GM08714 (cell line): ENCODE results near the gene TNFAIP8.
A peak's percentile ranks its signal among the peaks of the same experiment; 100 is the strongest.

Experiments
- H3K4me3 ChIP-seq: fragments of 200-500 bp; sonication (Bioruptor generic); 2 replicates; pipeline ENCODE4 v1.5.1; 2014; ENCODE audit warnings: mild to moderate bottlenecking, low read length, inconsistent platforms
- ZNF274 ChIP-seq: IDR thresholded peaks from 2 replicates; pipeline ENCODE4 v1.6.1; 2012; ENCODE audit warnings: mild to moderate bottlenecking, low read depth, low read length

TNFAIP8 gene

GRCh38 chr5:119322312-119322947, 33.4 kb upstream of the TNFAIP8 start:
- TF ChIP-seq ZNF274, result no peak
- H3K4me3 ChIP-seq, result no peak overlapping the region

GRCh38 chr5:119322948-119323537, 32.8 kb upstream of the TNFAIP8 start:
- TF ChIP-seq ZNF274, result no peak
- H3K4me3 ChIP-seq, result no peak overlapping the region

DNA sequence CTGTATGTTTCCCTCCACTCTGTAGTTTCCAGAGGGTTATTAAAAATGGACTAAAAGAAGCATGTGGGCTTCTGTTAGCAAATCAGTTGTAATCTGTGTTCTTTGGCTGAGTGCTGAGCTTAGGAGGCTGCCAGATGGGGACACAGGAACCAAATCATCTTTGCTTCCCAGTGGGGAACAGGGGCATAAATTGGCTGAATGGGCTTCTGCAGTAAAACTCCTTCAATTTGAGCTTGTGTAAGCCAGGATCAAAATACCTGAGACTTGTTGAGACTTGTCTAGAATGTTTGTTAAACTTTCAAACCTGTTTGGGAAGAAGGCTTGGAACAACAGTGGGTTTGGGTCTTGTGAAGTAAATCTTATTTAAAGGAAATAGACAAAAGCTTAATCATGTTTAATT, 32.2 kb upstream of the TNFAIP8 start:
- H3K4me3 ChIP-seq, result no peak overlapping the region
- TF ChIP-seq ZNF274, result no peak

DNA sequence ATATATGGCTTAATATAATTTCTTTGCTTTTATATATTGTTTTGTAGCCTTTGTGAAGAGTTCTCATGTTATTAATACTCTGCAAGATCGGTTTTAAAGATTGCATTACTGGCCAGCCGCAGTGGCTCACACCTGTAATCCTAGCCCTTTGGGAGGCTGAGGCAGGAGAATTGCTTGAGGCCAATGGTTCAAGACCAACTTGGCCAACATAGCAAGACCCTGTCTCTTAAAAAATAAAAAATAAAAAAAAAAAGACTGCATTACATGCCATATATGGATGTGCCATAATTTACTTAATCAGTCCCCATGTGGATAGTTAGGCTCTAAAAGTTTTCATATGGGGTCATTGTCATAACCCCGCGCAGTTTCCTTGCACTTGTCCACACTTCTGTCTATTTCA, 31.0 kb upstream of the TNFAIP8 start:
- TF ChIP-seq ZNF274, result no peak

DNA sequence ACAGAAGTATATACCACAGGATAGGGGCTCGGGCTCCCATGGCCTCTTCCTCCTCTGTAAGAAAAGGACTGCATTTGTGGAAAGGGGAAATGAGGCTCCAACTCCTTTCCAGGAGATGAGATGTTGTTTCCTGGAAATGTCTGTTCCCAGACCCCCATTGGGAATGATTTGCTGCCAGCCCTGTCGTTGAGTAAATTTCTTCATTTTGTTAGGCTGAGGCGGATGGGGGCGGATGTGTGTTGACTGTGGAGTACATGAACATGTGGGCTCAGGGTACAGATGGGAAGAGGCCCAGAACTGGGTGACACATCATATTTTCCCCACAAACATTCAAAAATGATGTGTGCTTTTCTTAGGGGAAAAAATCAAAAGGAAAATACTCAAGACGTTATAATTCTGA, 28.8 kb upstream of the TNFAIP8 start:
- no peak overlapping the region for H3K4me3 ChIP-seq
- TF ChIP-seq ZNF274, result no peak

More for the DNA sequence above, 31.0 kb upstream of the TNFAIP8 start:
- no peak overlapping the region for H3K4me3 ChIP-seq

DNA sequence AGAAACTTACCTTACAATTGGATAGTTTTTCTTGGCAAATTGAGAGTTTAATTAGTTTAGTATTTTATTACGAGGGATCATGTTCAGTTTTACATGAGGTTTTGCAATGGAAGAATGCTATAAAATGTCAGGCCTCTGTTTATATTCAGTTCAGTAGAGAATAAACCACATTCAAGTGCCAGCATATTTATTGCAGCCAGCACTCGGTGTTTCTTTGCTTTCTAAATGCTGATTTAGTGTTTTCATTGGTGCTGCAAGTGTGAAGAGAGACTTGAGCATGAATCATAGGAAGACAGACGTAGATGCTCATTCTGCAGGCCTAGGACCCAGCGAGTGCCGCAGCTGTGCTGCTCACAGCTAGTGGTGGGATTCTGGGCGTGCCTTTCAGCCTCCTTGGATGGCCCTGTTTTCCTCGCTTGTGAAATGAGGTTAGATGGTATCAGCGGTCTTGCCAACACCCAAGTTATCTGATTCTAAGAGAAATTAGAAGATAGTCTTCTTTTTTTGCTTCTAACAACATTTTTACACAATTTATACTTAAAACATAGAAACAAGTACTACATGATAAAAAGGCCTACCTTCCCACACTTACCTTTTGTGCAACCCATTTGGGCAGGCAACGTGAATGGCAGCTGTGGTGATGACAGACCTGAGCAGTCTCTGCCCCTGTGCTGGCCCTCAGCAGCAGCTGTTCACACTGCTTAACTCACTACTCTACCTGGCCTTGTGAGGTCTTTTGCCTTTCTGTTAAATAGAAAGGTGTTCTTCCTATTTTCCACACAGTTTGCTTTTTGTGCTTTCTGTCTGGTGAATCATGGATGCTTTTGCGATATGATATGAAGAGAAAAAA, 26.8 kb upstream of the TNFAIP8 start:
- H3K4me3 ChIP-seq, result no peak overlapping the region
- TF ChIP-seq ZNF274, result no peak

- no peak overlapping the region for H3K4me3 ChIP-seq
- no peak for TF ChIP-seq ZNF274
Observed at GRCh38 chr5:119329666-119330065, 26.2 kb upstream of the TNFAIP8 start.

GRCh38 chr5:119330367-119331183, 25.2 kb upstream of the TNFAIP8 start:
- no peak for TF ChIP-seq ZNF274
- H3K4me3 ChIP-seq, result no peak overlapping the region

DNA sequence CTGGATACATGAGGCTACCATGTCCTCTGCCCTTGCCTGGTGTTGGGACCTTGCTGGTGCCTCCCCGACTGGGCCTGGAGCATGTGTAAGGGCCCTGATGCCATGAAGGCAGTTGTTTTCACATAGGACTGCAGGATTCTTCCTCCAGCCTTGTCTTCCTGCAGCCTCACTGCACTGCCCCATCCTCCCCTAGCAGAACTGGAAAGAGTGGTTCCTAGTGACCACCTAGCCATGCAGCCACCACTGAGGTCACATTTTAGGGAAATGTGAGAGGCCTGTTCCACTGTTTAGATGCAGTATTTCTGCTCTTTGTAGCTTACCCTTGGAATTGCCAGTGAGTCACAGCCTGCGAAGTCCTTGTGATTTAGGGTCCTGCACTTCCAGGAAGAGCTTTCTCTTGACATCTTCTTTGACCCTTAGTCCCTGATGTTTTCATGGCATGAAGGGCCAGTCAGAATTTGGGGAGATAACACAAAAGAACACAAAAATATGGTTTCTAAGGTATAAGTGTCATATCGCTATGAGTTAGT, 24.2 kb upstream of the TNFAIP8 start:
- no peak for TF ChIP-seq ZNF274
- no peak overlapping the region for H3K4me3 ChIP-seq

DNA sequence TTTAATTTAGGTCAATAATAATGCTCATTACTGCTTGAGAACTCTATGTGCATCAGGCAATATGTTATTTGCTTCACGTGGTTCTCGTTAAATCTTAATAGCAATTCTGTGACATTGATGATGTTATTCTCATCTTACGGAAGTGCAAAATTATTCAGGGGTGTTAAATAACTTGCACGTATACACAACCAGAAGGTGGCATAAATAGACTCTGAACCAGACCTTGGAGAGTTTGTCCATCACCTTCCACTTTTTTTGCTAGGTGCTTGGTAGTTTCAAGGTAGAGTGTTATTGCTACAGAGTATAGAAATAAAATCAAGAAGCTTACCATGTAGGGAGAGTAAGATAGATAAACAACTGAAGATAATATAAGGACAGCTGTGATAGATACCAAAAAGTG, 23.6 kb upstream of the TNFAIP8 start:
- TF ChIP-seq ZNF274, result no peak
- no peak overlapping the region for H3K4me3 ChIP-seq

GRCh38 chr5:119332978-119333401, 22.8 kb upstream of the TNFAIP8 start:
- no peak for TF ChIP-seq ZNF274
- H3K4me3 ChIP-seq, result peak overlapping the region; percentile 71

DNA sequence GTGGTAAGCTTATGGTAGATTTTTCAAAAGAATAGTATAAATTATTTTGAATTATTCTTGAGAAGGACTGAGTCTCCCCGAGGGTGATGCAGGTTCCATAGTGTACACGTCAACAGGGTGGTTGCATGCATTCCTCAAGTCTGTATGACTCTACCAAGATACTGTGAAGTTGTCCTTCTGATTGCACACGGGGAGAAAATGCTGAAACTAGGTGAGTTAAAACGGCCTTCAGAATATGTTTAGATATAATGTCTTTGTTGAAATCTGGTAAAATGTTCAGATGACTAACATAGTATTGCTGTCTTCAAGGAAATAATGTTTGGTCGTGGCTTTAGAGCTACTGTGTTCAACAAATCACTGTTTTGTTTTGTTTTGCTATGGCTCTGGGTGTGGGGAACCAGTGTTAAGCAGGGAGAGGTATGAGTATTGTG, 22.4 kb upstream of the TNFAIP8 start:
- TF ChIP-seq ZNF274, result no peak
- H3K4me3 ChIP-seq, result peak overlapping the region; percentile 71

- peak overlapping the region; percentile 89; the same call in 1 of the 2 replicates for H3K4me3 ChIP-seq
- TF ChIP-seq ZNF274, result no peak
Observed at GRCh38 chr5:119335261-119335677, 20.6 kb upstream of the TNFAIP8 start.

DNA sequence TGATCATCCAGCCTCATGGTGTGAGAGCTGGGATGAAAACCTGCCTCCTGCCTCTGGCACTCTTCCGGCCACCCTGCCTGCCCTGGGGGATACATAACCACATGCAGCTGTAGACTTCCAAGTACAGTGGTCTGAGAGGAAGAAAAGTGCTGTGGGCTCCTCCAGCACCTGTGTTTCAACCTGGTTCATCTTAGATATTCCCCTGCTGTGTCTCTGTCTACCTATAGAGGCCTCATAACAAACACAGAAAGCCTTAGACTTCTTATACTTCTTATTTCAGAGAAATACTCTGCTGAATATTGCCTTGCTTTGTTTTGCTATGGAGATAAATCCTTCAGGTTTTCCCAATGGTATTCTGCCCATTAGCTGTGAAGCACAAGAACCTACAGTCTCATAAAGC, 19.6 kb upstream of the TNFAIP8 start:
- TF ChIP-seq ZNF274, result no peak
- peak overlapping the region; percentile 27; the same call in 1 of the 2 replicates for H3K4me3 ChIP-seq
